DMS 273 (cell line): ENCODE data around the gene SDK2.

ENCODE experiments used
- DNase-seq: peaks from one replicate; lab custom pipeline; 2025; ENCODE audit not compliant: unreplicated experiment; lab: John Stamatoyannopoulos, UW

Gene SDK2

GRCh38 chr17:73612031-73612472 lies 32.2 kb downstream of the SDK2 start:
- no peak for DNase-seq

- DNase-seq = no peak
Observed at GRCh38 chr17:73611630-73612029, 32.6 kb downstream of the SDK2 start.

GRCh38 chr17:73610331-73610911 lies 33.8 kb downstream of the SDK2 start:
- DNase-seq = no peak

GRCh38 chr17:73609758-73610157 lies 34.5 kb downstream of the SDK2 start:
- no peak for DNase-seq

GRCh38 chr17:73609060-73609459 lies 35.2 kb downstream of the SDK2 start:
- no peak for DNase-seq

- DNase-seq = no peak
Observed at GRCh38 chr17:73605444-73605843, 38.8 kb downstream of the SDK2 start.

GRCh38 chr17:73604476-73604875 lies 39.8 kb downstream of the SDK2 start:
- DNase-seq = no peak

GRCh38 chr17:73603971-73604370 lies 40.3 kb downstream of the SDK2 start:
- DNase-seq = no peak

GRCh38 chr17:73600103-73600871 lies 44.0 kb downstream of the SDK2 start:
- DNase-seq = no peak

GRCh38 chr17:73599599-73599998 lies 44.6 kb downstream of the SDK2 start:
- DNase-seq = no peak

- DNase-seq = no peak
Observed at GRCh38 chr17:73598212-73598611, 46.0 kb downstream of the SDK2 start.

- no peak for DNase-seq
Observed at GRCh38 chr17:73595931-73596330, 48.3 kb downstream of the SDK2 start.

- DNase-seq = peak; percentile 56
Observed at GRCh38 chr17:73595479-73595878, 48.8 kb downstream of the SDK2 start.

GRCh38 chr17:73595068-73595467 lies 49.2 kb downstream of the SDK2 start:
- DNase-seq = no peak

GRCh38 chr17:73594598-73594997 lies 49.6 kb downstream of the SDK2 start:
- DNase-seq = no peak

GRCh38 chr17:73594025-73594424 lies 50.2 kb downstream of the SDK2 start:
- no peak for DNase-seq

GRCh38 chr17:73593249-73593965 lies 50.8 kb downstream of the SDK2 start:
- DNase-seq = no peak

GRCh38 chr17:73592501-73592961 lies 51.7 kb downstream of the SDK2 start:
- DNase-seq = no peak

- DNase-seq = no peak
Observed at GRCh38 chr17:73592079-73592415, 52.2 kb downstream of the SDK2 start.

- no peak for DNase-seq
Observed at GRCh38 chr17:73591296-73592078, 52.8 kb downstream of the SDK2 start.

- no peak for DNase-seq
Observed at GRCh38 chr17:73589363-73589980, 54.8 kb downstream of the SDK2 start.
